ENCODE measurements around the gene STX1B. TPM values are rescaled to one million over a fixed set of nuclear protein-coding genes. Genes with fewer than 3 reads are reported as not detected.

STX1B gene
- total RNA-seq, 3 donors from 2014 or later = 1.6 to 2.6 (median 2.6) TPM

DNA sequence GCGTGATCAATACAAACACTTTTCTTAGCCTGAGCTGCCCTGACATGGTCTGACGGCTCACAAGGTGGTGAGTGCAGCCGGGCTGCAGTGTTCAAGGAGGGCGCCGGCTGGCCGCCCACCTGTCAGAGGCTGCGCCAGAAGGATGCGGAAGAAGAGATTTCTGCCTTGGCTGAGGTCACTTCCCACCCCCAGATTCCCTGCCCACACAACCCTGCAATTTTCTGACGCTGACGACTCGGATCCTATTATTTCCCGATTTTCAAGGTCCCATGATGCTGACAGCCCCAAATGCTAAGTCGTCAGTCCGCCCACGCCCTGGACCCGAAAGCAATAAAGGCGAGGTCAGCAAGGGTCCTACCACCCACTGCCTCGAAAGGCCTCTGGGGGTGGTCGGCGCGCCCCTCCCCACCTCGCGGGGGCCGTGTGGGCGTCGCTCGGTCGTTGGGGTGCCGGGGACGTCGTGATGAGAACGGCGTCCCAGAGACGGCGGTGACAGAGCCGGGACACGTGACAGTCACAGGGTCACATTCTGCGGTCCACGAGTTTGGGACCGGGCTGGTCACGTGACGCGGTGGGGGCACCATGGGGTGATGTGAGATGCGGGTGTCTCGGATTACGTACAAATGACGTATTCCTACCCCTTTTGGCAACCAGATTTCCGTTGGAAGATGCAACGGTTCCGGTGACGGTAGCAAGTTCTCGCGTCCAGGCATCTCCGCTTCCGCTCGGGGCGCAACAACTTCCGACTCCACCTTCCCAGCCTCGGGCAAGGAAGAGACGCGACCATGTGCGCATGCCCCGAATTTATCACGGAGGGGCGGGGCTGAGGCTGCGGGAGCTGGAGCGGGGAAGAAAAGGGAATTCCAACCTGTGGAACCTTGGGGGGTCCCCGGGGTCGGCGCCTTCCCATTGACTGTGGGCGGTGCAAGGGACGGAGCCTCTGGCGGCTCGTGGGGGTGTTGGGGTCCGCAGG, 22.6 kb upstream of the STX1B start, which contains the start of gene STX4:
Gene STX4, plus strand, starts transcription at position 823 of the 973 bp plus-strand sequence. CDS start 248 bp downstream, outside the sequence.
- Histone ChIP-seq H3K9me3 (no peaks in the 10 kb centered on the region), H3K4me3 (peak within 1 kb of the TSS; percentile 84 to 97 (median 93)), H3K36me3 (no peaks in the 10 kb centered on the region), H3K27me3 (no peaks in the 10 kb centered on the region), H3K27ac (peak within 1 kb of the TSS; percentile 93 to 99), H3K4me1 (peaks cover 0 to 5% of the 10 kb centered on the region in 2 donors)
- peak; percentile 97 for DNase-seq (ENCODE audit: low spot score in 2 of 2)
- TF ChIP-seq POLR2A (IDR thresholded peaks at IDR 0.05) = peak; percentile 36
- TF ChIP-seq POLR2AphosphoS5 (IDR thresholded peaks at IDR 0.05) = peak; percentile 95 to 98 (median 95)
- TF ChIP-seq, protein P1, sequence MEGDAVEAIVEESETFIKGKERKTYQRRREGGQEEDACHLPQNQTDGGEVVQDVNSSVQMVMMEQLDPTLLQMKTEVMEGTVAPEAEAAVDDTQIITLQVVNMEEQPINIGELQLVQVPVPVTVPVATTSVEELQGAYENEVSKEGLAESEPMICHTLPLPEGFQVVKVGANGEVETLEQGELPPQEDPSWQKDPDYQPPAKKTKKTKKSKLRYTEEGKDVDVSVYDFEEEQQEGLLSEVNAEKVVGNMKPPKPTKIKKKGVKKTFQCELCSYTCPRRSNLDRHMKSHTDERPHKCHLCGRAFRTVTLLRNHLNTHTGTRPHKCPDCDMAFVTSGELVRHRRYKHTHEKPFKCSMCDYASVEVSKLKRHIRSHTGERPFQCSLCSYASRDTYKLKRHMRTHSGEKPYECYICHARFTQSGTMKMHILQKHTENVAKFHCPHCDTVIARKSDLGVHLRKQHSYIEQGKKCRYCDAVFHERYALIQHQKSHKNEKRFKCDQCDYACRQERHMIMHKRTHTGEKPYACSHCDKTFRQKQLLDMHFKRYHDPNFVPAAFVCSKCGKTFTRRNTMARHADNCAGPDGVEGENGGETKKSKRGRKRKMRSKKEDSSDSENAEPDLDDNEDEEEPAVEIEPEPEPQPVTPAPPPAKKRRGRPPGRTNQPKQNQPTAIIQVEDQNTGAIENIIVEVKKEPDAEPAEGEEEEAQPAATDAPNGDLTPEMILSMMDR (IDR thresholded peaks at IDR 0.05) = peak in 2 of 3 donors; percentile 8 to 18
- intact Hi-C loops (cut with DNase I; ENCODE audit: low total_unique reads) = loop anchor here (10.0 kb wide), 2 partner anchors 88 to 1728 kb away; partner anchors contain the start of gene ORAI3

GRCh38 chr16:31031276-31031675, 20.8 kb upstream of the STX1B start:
- H3K36me3 ChIP-seq = no peaks in the 10 kb centered on the region
- no peak for DNase-seq (ENCODE audit: low spot score in 2 of 2)
- no peaks in the 10 kb centered on the region for H3K9me3 ChIP-seq
- TF ChIP-seq POLR2A (IDR thresholded peaks at IDR 0.05) = no peak
- TF ChIP-seq, protein P1 (IDR thresholded peaks at IDR 0.05) = no peak
- TF ChIP-seq POLR2AphosphoS5 (IDR thresholded peaks at IDR 0.05) = no peak
- H3K27ac ChIP-seq = peak overlapping the region in 1 of 2 donors; percentile 99
- peaks cover 0 to 5% of the 10 kb centered on the region in 2 donors for H3K4me1 ChIP-seq
- intact Hi-C loops (cut with DNase I; ENCODE audit: low total_unique reads) = loop anchor here (10.0 kb wide), 2 partner anchors 86 to 1726 kb away; partner anchors contain the start of gene ORAI3
- no peak overlapping the region for H3K4me3 ChIP-seq
- no peaks in the 10 kb centered on the region for H3K27me3 ChIP-seq

DNA sequence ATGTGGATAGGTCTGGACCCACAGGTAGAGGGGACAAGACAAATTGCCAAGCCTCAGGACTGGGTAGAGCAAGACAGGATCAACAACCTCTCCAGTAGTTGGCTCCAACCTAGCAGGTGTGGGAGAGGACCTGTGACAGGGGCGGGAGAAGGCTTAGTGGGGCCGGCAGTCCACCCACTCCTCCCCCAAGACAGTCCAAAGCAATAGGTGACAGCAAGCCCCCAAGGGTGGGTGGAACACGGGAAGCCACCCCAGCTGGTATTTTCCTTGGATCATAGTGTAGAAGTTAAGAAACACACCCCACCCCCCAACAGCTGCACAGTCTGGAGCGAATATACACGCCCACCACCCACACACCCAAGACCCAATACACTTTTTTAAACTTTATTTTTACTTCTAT, 18.8 kb upstream of the STX1B start:
- Histone ChIP-seq H3K9me3 (no peaks in the 10 kb centered on the region), H3K27ac (no peak overlapping the region), H3K4me3 (no peak overlapping the region), H3K27me3 (no peaks in the 10 kb centered on the region), H3K36me3 (no peaks in the 10 kb centered on the region), H3K4me1 (peaks cover 0 to 1% of the 10 kb centered on the region in 2 donors)
- no peak for DNase-seq (ENCODE audit: low spot score in 2 of 2)
- TF ChIP-seq POLR2AphosphoS5 (IDR thresholded peaks at IDR 0.05) (no peak), POLR2A (IDR thresholded peaks at IDR 0.05) (no peak)
- TF ChIP-seq, protein P1 (IDR thresholded peaks at IDR 0.05) = no peak
- intact Hi-C loops (cut with DNase I; ENCODE audit: low total_unique reads) = no loop called here

DNA sequence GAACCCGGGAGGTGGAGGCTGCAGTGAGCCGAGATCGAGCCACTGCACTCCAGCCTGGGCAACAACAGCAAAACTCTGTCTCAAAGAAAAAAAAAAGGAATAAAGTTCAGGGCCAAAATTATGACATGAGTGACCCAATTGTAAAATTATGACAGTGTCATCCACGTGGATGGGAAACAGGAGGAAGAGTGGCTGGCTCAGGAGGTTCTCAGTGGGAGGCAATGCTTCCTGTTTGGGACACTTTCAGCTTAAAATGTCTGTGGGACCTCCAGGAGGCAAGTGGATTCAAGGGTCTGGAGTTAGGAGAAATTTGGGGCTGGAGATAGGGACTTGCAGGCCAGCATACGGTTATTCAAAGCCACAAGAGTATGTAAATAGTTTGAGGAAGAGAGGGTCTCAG, 14.9 kb upstream of the STX1B start:
- Histone ChIP-seq H3K27ac (peak overlapping the region in 1 of 2 donors; percentile 19), H3K27me3 (no peaks in the 10 kb centered on the region), H3K36me3 (no peaks in the 10 kb centered on the region), H3K4me1 (no peaks in the 10 kb centered on the region), H3K4me3 (no peak overlapping the region), H3K9me3 (no peaks in the 10 kb centered on the region)
- intact Hi-C loops (cut with DNase I; ENCODE audit: low total_unique reads) = no loop called here
- DNase-seq (ENCODE audit: low spot score in 2 of 2) = no peak
- TF ChIP-seq POLR2AphosphoS5 (IDR thresholded peaks at IDR 0.05) (no peak), POLR2A (IDR thresholded peaks at IDR 0.05) (no peak)
- TF ChIP-seq, protein P1 (IDR thresholded peaks at IDR 0.05) = no peak

All from breast epithelium (tissue), 4 donors.